KG1 (cell line): ENCODE results near the gene SNX30.

Source experiments
- DNase-seq: peaks from one replicate; lab custom pipeline; 2025; lab: John Stamatoyannopoulos, UW

The SNX30 gene

GRCh38 chr9:112752334-112753125, 2.0 kb downstream of the SNX30 start:
- no peak for DNase-seq

GRCh38 chr9:112753725-112754124, 3.2 kb downstream of the SNX30 start:
- no peak for DNase-seq

GRCh38 chr9:112754578-112754977, 4.0 kb downstream of the SNX30 start:
- DNase-seq, result no peak

GRCh38 chr9:112755016-112755427, 4.5 kb downstream of the SNX30 start:
- no peak for DNase-seq

GRCh38 chr9:112755675-112756074, 5.1 kb downstream of the SNX30 start:
- no peak for DNase-seq

- DNase-seq, result no peak
Observed at GRCh38 chr9:112757282-112757883, 6.8 kb downstream of the SNX30 start.

- no peak for DNase-seq
Observed at GRCh38 chr9:112757940-112758339, 7.4 kb downstream of the SNX30 start.

- no peak for DNase-seq
Observed at GRCh38 chr9:112760821-112761220, 10.3 kb downstream of the SNX30 start.

- no peak for DNase-seq
Observed at GRCh38 chr9:112761912-112762655, 11.5 kb downstream of the SNX30 start.

- no peak for DNase-seq
Observed at GRCh38 chr9:112762726-112763518, 12.4 kb downstream of the SNX30 start.

- DNase-seq, result no peak
Observed at GRCh38 chr9:112764344-112764743, 13.8 kb downstream of the SNX30 start.

GRCh38 chr9:112764837-112765236, 14.3 kb downstream of the SNX30 start:
- DNase-seq, result no peak

- DNase-seq, result no peak
Observed at GRCh38 chr9:112765281-112765680, 14.7 kb downstream of the SNX30 start.

- no peak for DNase-seq
Observed at GRCh38 chr9:112771359-112772214, 21.0 kb downstream of the SNX30 start.

GRCh38 chr9:112772215-112772509, 21.6 kb downstream of the SNX30 start:
- DNase-seq, result no peak

- no peak for DNase-seq
Observed at GRCh38 chr9:112772551-112772950, 22.0 kb downstream of the SNX30 start.

GRCh38 chr9:112774006-112774996, 23.7 kb downstream of the SNX30 start:
- no peak for DNase-seq

GRCh38 chr9:112777914-112778313, 27.4 kb downstream of the SNX30 start:
- DNase-seq, result no peak

- DNase-seq, result no peak
Observed at GRCh38 chr9:112780450-112781036, 30.0 kb downstream of the SNX30 start.

- DNase-seq, result no peak
Observed at GRCh38 chr9:112782218-112782617, 31.7 kb downstream of the SNX30 start.
